Measurements from ENCODE around the gene DNAJC4.

Gene DNAJC4

GRCh38 chr11:64283092-64283491 is 52.7 kb downstream of the DNAJC4 start:
- no peak for DNase-seq

All from activated CD4-positive, alpha-beta T cell treated with anti-CD3 and anti-CD28 coated beads, Interleukin-10, Interleukin-2, amounts not matched to agents 100 ng/mL and 50 ng/mL, durations not matched to agents 16 hours and 8 hours (primary cell).